Measurements from ENCODE around the gene PHC3.

PHC3 gene

DNA sequence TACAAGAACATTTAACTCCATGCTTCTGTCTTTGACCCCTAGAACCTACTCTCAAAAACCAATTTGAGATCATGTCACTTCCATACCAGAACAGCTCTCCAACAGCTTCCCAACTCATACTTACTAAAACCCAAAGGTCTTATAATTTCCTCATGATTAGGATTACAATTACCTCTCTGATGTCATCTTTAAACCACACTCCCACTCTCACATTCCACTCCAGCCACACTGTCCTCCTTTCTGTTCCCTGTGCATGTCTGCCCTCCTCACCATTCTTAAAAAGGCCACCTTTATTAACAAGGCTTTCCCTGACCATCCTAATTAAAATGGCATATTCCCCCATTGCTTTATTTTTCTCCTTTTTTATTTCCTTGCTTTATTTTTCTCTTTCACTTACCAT is 18.9 kb downstream of the PHC3 start:
- no peak for DNase-seq (ENCODE audit: low read depth in 1 of 2, low spot score in 1 of 2)
- Histone ChIP-seq H3K27me3 (ENCODE audit: insufficient read depth, poor library complexity, severe bottlenecking) (no peaks in the 10 kb centered on the region), H3K27ac (replicated peaks) (no peak overlapping the region), H3K4me3 (replicated peaks; ENCODE audit: insufficient read depth, low read length) (no peak overlapping the region)
- TF ChIP-seq, protein P1, sequence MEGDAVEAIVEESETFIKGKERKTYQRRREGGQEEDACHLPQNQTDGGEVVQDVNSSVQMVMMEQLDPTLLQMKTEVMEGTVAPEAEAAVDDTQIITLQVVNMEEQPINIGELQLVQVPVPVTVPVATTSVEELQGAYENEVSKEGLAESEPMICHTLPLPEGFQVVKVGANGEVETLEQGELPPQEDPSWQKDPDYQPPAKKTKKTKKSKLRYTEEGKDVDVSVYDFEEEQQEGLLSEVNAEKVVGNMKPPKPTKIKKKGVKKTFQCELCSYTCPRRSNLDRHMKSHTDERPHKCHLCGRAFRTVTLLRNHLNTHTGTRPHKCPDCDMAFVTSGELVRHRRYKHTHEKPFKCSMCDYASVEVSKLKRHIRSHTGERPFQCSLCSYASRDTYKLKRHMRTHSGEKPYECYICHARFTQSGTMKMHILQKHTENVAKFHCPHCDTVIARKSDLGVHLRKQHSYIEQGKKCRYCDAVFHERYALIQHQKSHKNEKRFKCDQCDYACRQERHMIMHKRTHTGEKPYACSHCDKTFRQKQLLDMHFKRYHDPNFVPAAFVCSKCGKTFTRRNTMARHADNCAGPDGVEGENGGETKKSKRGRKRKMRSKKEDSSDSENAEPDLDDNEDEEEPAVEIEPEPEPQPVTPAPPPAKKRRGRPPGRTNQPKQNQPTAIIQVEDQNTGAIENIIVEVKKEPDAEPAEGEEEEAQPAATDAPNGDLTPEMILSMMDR (IDR thresholded peaks at IDR 0.05; ENCODE audit: insufficient read depth, low read length), result no peak
- TF ChIP-seq GABPA (IDR thresholded peaks at IDR 0.05; ENCODE audit: low read depth) (no peak), SPI1 (IDR thresholded peaks at IDR 0.05; ENCODE audit: borderline replicate concordance, low read depth) (no peak), POLR2AphosphoS5 (IDR thresholded peaks at IDR 0.05; ENCODE audit: low read depth) (no peak)
- TF ChIP-seq, protein P2, sequence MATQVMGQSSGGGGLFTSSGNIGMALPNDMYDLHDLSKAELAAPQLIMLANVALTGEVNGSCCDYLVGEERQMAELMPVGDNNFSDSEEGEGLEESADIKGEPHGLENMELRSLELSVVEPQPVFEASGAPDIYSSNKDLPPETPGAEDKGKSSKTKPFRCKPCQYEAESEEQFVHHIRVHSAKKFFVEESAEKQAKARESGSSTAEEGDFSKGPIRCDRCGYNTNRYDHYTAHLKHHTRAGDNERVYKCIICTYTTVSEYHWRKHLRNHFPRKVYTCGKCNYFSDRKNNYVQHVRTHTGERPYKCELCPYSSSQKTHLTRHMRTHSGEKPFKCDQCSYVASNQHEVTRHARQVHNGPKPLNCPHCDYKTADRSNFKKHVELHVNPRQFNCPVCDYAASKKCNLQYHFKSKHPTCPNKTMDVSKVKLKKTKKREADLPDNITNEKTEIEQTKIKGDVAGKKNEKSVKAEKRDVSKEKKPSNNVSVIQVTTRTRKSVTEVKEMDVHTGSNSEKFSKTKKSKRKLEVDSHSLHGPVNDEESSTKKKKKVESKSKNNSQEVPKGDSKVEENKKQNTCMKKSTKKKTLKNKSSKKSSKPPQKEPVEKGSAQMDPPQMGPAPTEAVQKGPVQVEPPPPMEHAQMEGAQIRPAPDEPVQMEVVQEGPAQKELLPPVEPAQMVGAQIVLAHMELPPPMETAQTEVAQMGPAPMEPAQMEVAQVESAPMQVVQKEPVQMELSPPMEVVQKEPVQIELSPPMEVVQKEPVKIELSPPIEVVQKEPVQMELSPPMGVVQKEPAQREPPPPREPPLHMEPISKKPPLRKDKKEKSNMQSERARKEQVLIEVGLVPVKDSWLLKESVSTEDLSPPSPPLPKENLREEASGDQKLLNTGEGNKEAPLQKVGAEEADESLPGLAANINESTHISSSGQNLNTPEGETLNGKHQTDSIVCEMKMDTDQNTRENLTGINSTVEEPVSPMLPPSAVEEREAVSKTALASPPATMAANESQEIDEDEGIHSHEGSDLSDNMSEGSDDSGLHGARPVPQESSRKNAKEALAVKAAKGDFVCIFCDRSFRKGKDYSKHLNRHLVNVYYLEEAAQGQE (IDR thresholded peaks at IDR 0.05; ENCODE audit: insufficient replicate concordance, low read depth), result no peak

GRCh38 chr3:170162052-170162451 is 19.5 kb downstream of the PHC3 start:
- no peaks in the 10 kb centered on the region for H3K27me3 ChIP-seq (ENCODE audit: insufficient read depth, poor library complexity, severe bottlenecking)
- no peak overlapping the region for H3K4me3 ChIP-seq (replicated peaks; ENCODE audit: insufficient read depth, low read length)
- H3K27ac ChIP-seq (replicated peaks), result no peak overlapping the region
- no peak for DNase-seq (ENCODE audit: low read depth in 1 of 2, low spot score in 1 of 2)
- no peak for TF ChIP-seq GABPA (IDR thresholded peaks at IDR 0.05; ENCODE audit: low read depth)

- no peak for DNase-seq (ENCODE audit: low read depth in 1 of 2, low spot score in 1 of 2)
- TF ChIP-seq SPI1 (IDR thresholded peaks at IDR 0.05; ENCODE audit: borderline replicate concordance, low read depth) (no peak), GABPA (IDR thresholded peaks at IDR 0.05; ENCODE audit: low read depth) (no peak), POLR2AphosphoS5 (IDR thresholded peaks at IDR 0.05; ENCODE audit: low read depth) (no peak)
- TF ChIP-seq, protein P2 (IDR thresholded peaks at IDR 0.05; ENCODE audit: insufficient replicate concordance, low read depth), result no peak
- TF ChIP-seq, protein P1 (IDR thresholded peaks at IDR 0.05; ENCODE audit: insufficient read depth, low read length), result no peak
- Histone ChIP-seq H3K4me3 (replicated peaks; ENCODE audit: insufficient read depth, low read length) (no peak overlapping the region), H3K27ac (replicated peaks) (no peak overlapping the region), H3K27me3 (ENCODE audit: insufficient read depth, poor library complexity, severe bottlenecking) (no peaks in the 10 kb centered on the region)
These were observed 21.6 kb downstream of the PHC3 start for GRCh38 chr3:170159933-170160332.

- DNase-seq (ENCODE audit: low read depth in 1 of 2, low spot score in 1 of 2), result no peak
- no peak overlapping the region for H3K27ac ChIP-seq (replicated peaks)
These were observed 22.1 kb downstream of the PHC3 start for GRCh38 chr3:170159459-170159858.

More at GRCh38 chr3:170159459-170159858, 22.1 kb downstream of the PHC3 start:
- no peaks in the 10 kb centered on the region for H3K27me3 ChIP-seq (ENCODE audit: insufficient read depth, poor library complexity, severe bottlenecking)
- no peak overlapping the region for H3K4me3 ChIP-seq (replicated peaks; ENCODE audit: insufficient read depth, low read length)
- TF ChIP-seq SPI1 (IDR thresholded peaks at IDR 0.05; ENCODE audit: borderline replicate concordance, low read depth) (no peak), POLR2AphosphoS5 (IDR thresholded peaks at IDR 0.05; ENCODE audit: low read depth) (no peak), GABPA (IDR thresholded peaks at IDR 0.05; ENCODE audit: low read depth) (no peak)
- TF ChIP-seq, protein P2 (IDR thresholded peaks at IDR 0.05; ENCODE audit: insufficient replicate concordance, low read depth), result no peak
- TF ChIP-seq, protein P1 (IDR thresholded peaks at IDR 0.05; ENCODE audit: insufficient read depth, low read length), result no peak

Measured in HL-60 (cell line).